ENCODE results near the gene NR4A3. TPM values are rescaled to one million over a fixed set of nuclear protein-coding genes. Genes with fewer than 3 reads are reported as not detected.

The NR4A3 gene
- total and polyA plus RNA-seq, 2 experiments from 2014 or later: 0.10 to 0.17 TPM

- H3K36me3 ChIP-seq (ENCODE audit: insufficient read depth): no peaks in the 10 kb centered on the region
- ATAC-seq (no peak), DNase-seq (ENCODE audit: low spot score) (no peak)
- no peaks in the 10 kb centered on the region for H3K9me2 ChIP-seq (ENCODE audit: insufficient read depth)
- H3K4me2 ChIP-seq: no peak overlapping the region
- H3K4me1 ChIP-seq (ENCODE audit: insufficient read depth): no peaks in the 10 kb centered on the region
- TF ChIP-seq ZNF331 (CRISPR knock-in tag; IDR thresholded peaks at IDR 0.05; ENCODE audit: low read depth) (no peak), JUNB (IDR thresholded peaks at IDR 0.05; ENCODE audit: unreplicated experiment) (no peak), CREB1 (CRISPR knock-in tag; IDR thresholded peaks at IDR 0.05; ENCODE audit: low read depth) (no peak), STAT1 (IDR thresholded peaks at IDR 0.05; ENCODE audit: unreplicated experiment) (no peak), POLR2AphosphoS5 (IDR thresholded peaks at IDR 0.05; ENCODE audit: low read depth) (no peak), REST (IDR thresholded peaks at IDR 0.05; ENCODE audit: unreplicated experiment) (no peak), ETS1 (IDR thresholded peaks at IDR 0.05) (no peak), ZNF462 (CRISPR knock-in tag; IDR thresholded peaks at IDR 0.05) (no peak)
- H3K4me3 ChIP-seq: no peak overlapping the region
- no peaks in the 10 kb centered on the region for H3F3A ChIP-seq (replicated peaks; ENCODE audit: low read depth)
- H3K27me3 ChIP-seq (ENCODE audit: insufficient read depth): no peaks in the 10 kb centered on the region
- H3K4me1 Mint-ChIP-seq: peaks cover 8% of the 10 kb centered on the region
- no peak overlapping the region for H3K27ac ChIP-seq (ENCODE audit: low read depth)
- no peak overlapping the region for H2AFZ ChIP-seq
- no peaks in the 10 kb centered on the region for H3K9me3 Mint-ChIP-seq
- peaks cover 2% of the 10 kb centered on the region for H3K27me3 Mint-ChIP-seq (ENCODE audit: insufficient read depth, low read depth, poor library complexity)
- no peak overlapping the region for H3K4me3 Mint-ChIP-seq
- no peak overlapping the region for H3K27ac Mint-ChIP-seq
- H3K36me3 Mint-ChIP-seq (ENCODE audit: low read depth): no peaks in the 10 kb centered on the region
- H3K79me2 ChIP-seq (replicated peaks; ENCODE audit: insufficient read depth): peaks cover 16% of the 10 kb centered on the region
- H4K20me1 ChIP-seq (replicated peaks; ENCODE audit: insufficient read depth): no peaks in the 10 kb centered on the region
Observed at GRCh38 chr9:99803694-99804093, 18.0 kb upstream of the NR4A3 start.

Data from GM23338 (cell line).